ENCODE data around the gene ARHGEF33. TPM values are rescaled to one million over a fixed set of nuclear protein-coding genes. Genes with fewer than 3 reads are reported as not detected.

Gene ARHGEF33
- total RNA-seq, 1 experiment from 2014 or later = 0.30 TPM

GRCh38 chr2:38909872-38910271, 20.2 kb downstream of the ARHGEF33 start:
- CTCF ChIA-PET = interaction anchor here (0.7 to 1.6 kb wide), 2 partner anchors 38 to 319 kb away, joined by 3 to 6 read pairs; no protein-coding TSS in a partner anchor
- Histone ChIP-seq H2AFZ (ENCODE audit: low read depth, low read length, poor library complexity, severe bottlenecking) (no peak overlapping the region), H3K4me3 (replicated peaks in 1 of 2; ENCODE audit: low read depth in 1 of 2, low read length in 2 of 2) (no peak overlapping the region), H3K9me2 (ENCODE audit: insufficient read depth) (no peaks in the 10 kb centered on the region), H4K20me1 (ENCODE audit: insufficient read depth) (no peaks in the 10 kb centered on the region), H3K36me3 (ENCODE audit: control insufficient read depth in 1 of 2, insufficient read depth in 2 of 2, low read length in 2 of 2) (no peaks in the 10 kb centered on the region), H3K9ac (ENCODE audit: low read length) (no peak overlapping the region), H3K9me3 (ENCODE audit: control insufficient read depth in 1 of 2, insufficient read depth in 1 of 2, low read depth in 1 of 2, low read length in 2 of 2) (no peaks in the 10 kb centered on the region), H3K4me1 (ENCODE audit: control insufficient read depth in 1 of 2, insufficient read depth in 2 of 2, low read length in 2 of 2) (peaks cover 0 to 6% of the 10 kb centered on the region in 2 experiments; a peak in 1 of 4 replicates), H3K27me3 (ENCODE audit: insufficient read depth, low read length) (no peaks in the 10 kb centered on the region), H3K79me2 (ENCODE audit: insufficient read depth, low read length) (no peaks in the 10 kb centered on the region), H3K27ac (ENCODE audit: low read depth, low read length) (no peak overlapping the region), H3K4me2 (ENCODE audit: low read length) (no peak overlapping the region)
- intact Hi-C loops (cut with micrococcal nuclease) = no loop called here
- DNase-seq (ENCODE audit: low read depth, low spot score) (no peak), ATAC-seq (no peak)
- no TSS peak for BruUV-seq (replicated peaks)
- TF ChIP-seq, protein P1, sequence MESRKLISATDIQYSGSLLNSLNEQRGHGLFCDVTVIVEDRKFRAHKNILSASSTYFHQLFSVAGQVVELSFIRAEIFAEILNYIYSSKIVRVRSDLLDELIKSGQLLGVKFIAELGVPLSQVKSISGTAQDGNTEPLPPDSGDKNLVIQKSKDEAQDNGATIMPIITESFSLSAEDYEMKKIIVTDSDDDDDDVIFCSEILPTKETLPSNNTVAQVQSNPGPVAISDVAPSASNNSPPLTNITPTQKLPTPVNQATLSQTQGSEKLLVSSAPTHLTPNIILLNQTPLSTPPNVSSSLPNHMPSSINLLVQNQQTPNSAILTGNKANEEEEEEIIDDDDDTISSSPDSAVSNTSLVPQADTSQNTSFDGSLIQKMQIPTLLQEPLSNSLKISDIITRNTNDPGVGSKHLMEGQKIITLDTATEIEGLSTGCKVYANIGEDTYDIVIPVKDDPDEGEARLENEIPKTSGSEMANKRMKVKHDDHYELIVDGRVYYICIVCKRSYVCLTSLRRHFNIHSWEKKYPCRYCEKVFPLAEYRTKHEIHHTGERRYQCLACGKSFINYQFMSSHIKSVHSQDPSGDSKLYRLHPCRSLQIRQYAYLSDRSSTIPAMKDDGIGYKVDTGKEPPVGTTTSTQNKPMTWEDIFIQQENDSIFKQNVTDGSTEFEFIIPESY (IDR thresholded peaks at IDR 0.05; ENCODE audit: extremely low read depth, insufficient replicate concordance, low read length) = no peak
- POLR2A ChIA-PET = no interaction called here
- RAD21 ChIA-PET (ENCODE audit: low non-redundant PET in 1 of 2, low total read pairs in 2 of 2, uncharacterized antibody in 2 of 2, unreplicated experiment in 2 of 2) = no interaction called here

DNA sequence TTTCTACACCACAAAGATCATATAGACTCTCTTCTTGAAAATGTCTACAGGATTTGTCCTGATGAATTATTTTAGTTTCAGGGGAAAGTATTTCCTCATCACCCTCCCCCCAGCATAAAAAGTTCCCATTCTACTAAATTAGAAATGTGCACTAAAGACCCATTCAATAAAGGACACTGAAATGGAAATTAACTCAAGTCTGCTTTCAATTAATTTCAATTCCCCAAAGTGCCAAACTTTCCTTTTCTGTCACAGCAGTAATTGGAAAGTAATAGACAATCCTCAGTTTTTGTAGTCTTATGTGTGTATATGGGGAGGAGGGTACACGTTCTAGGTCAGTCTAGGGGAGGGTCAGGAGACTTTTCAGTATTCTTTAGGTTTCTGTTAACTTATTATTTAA, 21.5 kb downstream of the ARHGEF33 start:
- H3K9me2 ChIP-seq (ENCODE audit: insufficient read depth) = no peaks in the 10 kb centered on the region
- intact Hi-C loops (cut with micrococcal nuclease) = no loop called here
- no peak for TF ChIP-seq CBX3 (IDR thresholded peaks at IDR 0.05; ENCODE audit: low read depth)
- no peak for TF ChIP-seq CTCF (IDR thresholded peaks at IDR 0.05 in 2 of 3, conservative IDR thresholded peaks at IDR 0.05 in 1 of 3; ENCODE audit: borderline replicate concordance in 1 of 3, insufficient read depth in 1 of 3, low read depth in 2 of 3, low read length in 2 of 3)
- H3K27me3 ChIP-seq (ENCODE audit: insufficient read depth, low read length) = no peaks in the 10 kb centered on the region
- POLR2A ChIA-PET = no interaction called here
- RAD21 ChIA-PET (ENCODE audit: low non-redundant PET in 1 of 2, low total read pairs in 2 of 2, uncharacterized antibody in 2 of 2, unreplicated experiment in 2 of 2) = no interaction called here
- BruUV-seq (replicated peaks) = no TSS peak
- H2AFZ ChIP-seq (ENCODE audit: low read depth, low read length, poor library complexity, severe bottlenecking) = no peak overlapping the region
- DNase-seq (ENCODE audit: low read depth, low spot score) (no peak), ATAC-seq (no peak)
- H4K20me1 ChIP-seq (ENCODE audit: insufficient read depth) = no peaks in the 10 kb centered on the region
- H3K36me3 ChIP-seq (ENCODE audit: control insufficient read depth in 1 of 2, insufficient read depth in 2 of 2, low read length in 2 of 2) = no peaks in the 10 kb centered on the region
- H3K79me2 ChIP-seq (ENCODE audit: insufficient read depth, low read length) = no peaks in the 10 kb centered on the region
- no peak overlapping the region for H3K4me3 ChIP-seq (replicated peaks in 1 of 2; ENCODE audit: low read depth in 1 of 2, low read length in 2 of 2)
- no peaks in the 10 kb centered on the region for H3K9me3 ChIP-seq (ENCODE audit: control insufficient read depth in 1 of 2, insufficient read depth in 1 of 2, low read depth in 1 of 2, low read length in 2 of 2)
- H3K9ac ChIP-seq (ENCODE audit: low read length) = no peak overlapping the region
- H3K4me2 ChIP-seq (ENCODE audit: low read length) = no peak overlapping the region
- peaks cover 0 to 6% of the 10 kb centered on the region in 2 experiments; a peak in 1 of 4 replicates for H3K4me1 ChIP-seq (ENCODE audit: control insufficient read depth in 1 of 2, insufficient read depth in 2 of 2, low read length in 2 of 2)
- CTCF ChIA-PET = no interaction called here
- H3K27ac ChIP-seq (ENCODE audit: low read depth, low read length) = no peak overlapping the region

Measured in HCT116 (cell line).